CD4-positive, alpha-beta T cell treated with Interleukin-15 for 1 hour (primary cell): ENCODE results near the gene LZTS2.

Source experiments
- DNase-seq: peaks from one replicate; pipeline ENCODE4 v3.0.0-alpha.2; 2020

LZTS2 gene

DNA sequence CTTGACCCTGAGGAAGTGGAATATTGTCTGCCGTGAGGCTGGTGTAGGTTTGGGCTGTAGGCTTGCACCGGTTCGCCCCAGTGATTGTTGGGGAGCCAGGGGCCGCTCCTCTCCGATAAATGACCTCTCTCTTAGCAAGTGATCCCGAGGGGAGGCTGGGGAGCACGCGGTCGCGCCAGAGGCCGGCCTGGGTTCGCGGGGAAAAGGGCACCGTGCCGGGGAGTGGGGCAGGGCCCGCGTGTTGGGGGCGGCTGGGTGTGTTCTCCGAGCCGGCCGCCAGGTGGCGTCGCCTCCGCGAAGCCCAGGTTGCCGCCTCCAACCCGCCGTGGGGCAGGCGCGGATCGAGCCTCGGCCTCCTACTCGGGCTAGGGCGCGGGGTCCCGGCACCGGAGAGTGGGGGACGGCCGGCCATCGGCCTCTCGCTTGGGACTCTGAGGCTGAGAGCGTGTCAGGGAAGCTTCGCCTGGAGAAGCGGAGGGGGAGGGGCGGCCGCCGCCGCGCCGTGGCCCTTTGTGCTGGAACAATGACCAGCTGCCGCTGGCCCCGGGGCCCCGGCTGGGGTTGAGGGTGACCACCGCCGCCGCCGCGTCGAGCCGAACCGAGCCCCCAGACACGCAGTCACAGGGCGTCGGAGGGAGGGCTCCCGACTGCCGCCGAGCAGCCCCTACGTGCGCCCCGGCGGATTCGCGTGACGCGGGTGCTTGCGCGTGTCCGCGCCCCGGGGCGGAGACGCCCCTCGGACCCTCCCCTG lies 442 bp upstream of the LZTS2 start:
- DNase-seq, result peak; percentile 76

DNA sequence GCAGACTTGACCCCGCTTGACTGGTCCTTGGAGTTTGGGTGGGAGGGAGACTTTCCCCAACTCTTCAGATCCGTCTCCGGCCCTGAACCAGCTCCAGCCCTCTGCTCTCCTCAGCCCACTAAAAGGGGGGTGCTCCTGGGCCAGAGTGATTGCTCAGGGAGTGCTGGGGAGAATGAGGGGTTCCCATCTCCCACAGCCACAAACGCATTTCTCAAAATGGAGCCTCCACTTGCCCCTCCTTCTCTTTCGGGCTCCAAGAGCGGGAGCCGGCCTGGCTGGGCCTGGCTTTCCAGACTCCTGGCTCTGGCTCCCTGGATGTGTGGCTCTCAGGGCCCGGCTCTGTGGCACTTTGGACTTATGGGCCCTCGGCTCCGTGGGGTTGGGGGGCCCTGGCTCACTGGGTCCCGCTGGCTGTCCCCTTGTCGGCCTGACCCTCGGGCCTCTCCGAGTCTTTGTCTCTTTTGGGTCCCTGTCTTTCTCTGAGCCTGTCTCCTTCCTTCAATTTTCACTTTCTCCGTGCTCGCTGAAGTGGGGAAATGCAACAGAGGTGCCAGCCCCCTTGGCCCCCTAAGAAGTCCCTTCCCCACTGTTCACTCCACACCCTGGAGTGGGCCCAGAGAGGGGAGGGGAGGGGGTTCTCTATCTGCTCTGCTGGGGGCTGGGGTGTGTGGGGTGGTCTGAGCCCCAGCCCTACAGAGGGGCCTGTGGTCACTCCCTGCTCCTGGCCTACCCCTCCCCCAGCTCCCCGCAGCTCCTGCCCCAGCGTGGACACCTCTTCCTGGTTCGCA lies 713 bp downstream of the LZTS2 start:
- no peak for DNase-seq

- no peak for DNase-seq
Observed at GRCh38 chr10:101000915-101001658, 1.5 kb downstream of the LZTS2 start.

DNA sequence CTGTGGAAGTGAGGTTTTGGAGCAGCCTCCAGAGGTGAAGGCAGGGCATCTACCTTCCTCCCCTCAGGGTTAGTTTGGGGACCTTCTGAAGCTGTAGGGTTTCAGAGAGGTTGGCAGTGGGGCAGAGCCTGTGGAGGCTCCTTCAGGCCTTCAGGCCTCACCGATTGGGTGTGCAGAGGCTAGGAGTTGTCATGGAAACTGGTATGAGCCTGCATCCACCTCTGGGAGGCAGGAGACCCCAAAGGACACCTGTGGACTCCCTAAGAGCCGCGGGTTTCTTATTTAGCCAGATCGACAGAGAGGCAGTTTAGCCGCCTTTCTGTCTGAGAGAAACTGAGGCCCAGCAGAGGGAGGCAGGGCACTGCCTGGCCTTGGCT lies 2.0 kb downstream of the LZTS2 start:
- no peak for DNase-seq

GRCh38 chr10:101002456-101002855 lies 2.8 kb downstream of the LZTS2 start:
- no peak for DNase-seq

GRCh38 chr10:101003639-101004206 lies 4.1 kb downstream of the LZTS2 start:
- no peak for DNase-seq

- DNase-seq, result no peak
Observed at GRCh38 chr10:101005361-101005760, 5.8 kb downstream of the LZTS2 start.

- no peak for DNase-seq
Observed at GRCh38 chr10:101005869-101006567, 6.4 kb downstream of the LZTS2 start.

GRCh38 chr10:101006593-101007098 lies 7.0 kb downstream of the LZTS2 start:
- DNase-seq, result no peak

DNA sequence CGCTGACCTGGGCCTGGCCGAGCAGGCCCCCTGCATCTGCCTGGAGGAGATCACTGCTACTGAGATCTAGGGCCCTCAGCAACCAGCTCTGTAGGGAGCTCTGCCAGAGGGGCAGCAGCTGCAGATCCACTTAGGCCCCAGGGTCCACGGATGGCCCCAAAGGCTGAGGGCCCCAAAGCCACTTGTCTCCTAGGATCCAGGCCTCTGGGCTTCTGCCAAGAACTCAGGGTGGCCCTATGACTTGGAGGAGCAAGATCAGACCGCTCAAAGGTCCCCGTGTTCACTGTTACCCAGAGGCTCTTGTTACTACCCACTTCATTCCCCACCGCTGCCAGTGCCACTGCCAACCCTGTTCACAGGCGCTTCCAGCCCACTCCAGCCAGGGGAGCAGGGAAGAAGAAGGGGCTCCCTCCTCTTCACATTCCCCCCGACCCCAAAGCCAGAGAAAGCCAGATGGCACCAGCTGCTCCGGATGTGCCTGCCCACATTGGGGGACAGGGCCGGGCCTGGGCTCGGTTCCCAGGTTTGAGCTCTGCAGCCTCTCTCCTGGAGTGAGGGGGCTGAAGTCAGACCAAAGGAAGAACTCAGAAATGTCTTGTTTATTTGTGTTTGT lies 7.6 kb downstream of the LZTS2 start:
- DNase-seq, result no peak

DNA sequence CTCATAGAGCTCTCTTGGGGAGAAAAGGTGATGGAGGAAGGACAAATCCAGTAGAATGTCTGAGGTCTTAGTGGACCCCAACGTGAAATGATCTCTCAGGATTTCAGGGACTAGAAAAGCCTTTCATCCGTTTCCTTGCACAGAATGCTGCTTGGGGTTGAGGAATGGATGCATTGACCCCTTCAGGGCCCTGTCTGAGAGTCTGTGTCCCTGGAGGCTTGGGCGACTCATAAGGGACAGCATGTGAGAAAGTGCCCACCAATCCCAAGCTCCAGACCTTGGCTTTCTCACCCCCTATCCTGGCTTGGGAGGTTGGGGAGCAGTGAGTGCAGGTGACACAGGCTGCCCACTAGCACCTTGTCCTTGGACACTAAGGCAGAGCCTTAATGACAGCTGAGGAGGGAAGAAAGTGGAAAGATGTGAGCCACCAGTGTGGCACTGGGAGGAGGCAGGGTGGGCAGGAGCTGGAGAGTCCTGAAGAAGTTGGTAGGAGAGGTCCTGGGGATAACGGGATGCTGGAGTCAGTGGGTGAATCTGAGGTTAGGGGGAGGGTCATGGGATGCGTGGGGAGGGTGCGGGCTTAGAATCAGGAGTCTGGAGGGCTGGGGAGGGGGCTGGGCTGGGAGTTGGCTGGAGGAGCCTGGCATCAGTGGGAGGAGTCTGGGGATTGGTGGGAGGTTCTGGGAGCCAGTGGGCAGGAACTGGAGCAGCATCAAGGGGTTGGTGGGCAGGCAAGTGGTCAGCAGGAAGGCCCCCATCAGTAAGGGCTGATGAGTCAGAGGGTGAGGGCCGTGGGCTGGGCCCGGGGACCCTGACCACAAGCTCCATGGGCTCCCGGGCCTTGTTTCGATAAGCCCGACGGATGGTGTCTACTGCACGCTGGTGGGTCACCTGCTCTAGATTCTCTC lies 8.6 kb downstream of the LZTS2 start:
- DNase-seq, result no peak

DNA sequence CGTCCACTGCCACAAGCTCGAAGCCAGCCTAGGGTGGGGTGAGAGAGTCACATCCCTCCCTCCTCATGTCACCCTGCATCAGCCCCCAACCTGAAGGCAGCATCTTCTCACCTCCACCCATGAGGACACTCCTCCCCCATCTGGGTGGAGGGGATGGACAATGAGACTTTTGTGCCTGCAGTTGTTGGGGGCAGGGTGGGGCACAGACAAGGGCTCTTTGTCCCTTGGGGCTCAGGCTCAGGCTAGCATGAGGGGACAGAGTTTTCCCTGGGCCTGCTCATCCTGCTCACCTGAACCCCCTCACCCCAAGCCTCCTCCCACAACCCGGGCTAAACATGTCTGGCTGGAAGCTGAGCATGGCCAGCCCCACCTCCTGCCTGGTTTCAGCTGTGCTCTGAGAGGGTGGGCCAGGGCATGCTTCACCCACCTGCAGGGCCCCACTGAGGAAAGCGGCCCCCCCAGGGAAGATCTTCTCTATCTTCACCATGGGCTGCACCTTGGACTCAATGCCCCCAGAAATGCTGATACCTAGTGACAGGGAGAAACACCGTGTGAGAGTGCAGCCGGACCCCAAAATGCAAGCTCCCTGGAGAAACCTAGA lies 9.3 kb downstream of the LZTS2 start:
- DNase-seq, result no peak

- no peak for DNase-seq
Observed at GRCh38 chr10:101010329-101010728, 10.7 kb downstream of the LZTS2 start.

DNA sequence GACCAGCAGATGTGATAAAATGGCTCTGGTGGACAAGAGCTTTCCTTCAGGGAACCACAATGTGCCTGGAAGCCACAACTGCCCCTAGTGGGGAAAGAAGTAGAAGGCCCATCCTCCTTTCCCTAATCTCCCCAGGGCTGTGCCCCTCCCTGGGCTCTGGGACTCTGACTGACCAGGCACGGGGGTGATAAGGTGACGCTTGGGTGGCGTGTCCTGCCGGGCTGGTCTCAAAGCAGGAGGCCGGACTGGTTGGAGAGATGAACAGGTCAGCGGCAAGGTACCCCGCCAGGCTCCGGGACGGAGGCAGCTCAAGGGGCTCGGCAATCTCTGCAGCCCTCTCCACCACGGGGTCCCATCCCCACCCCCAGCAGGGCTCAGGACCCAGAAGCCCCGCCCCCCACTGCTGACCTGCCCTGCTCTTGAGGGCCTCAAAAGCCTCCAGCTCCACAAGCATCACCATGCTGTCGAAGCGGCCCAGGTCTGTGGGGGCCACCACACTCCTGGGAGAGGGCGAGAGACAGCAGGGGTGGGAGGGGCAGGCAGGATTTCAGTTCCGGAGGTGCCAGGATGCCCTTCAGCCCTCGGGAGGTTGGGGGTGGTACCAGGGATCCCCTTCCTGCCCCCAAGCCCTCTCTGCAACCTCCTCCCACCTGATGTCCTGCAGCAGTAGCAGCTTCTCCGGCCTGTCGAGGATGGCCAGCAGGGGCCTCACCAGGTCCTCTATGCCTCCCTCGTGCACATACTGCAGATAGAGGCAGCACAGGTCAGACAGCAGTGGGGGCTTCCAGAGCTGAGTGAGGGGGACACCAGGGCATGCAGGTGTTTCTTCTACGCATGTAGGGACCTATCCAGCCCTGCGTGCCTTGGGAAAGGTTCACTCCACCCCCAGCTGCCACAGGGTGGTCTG lies 12.2 kb downstream of the LZTS2 start:
- no peak for DNase-seq

GRCh38 chr10:101012525-101013364 lies 13.1 kb downstream of the LZTS2 start:
- DNase-seq, result peak; percentile 78

GRCh38 chr10:101013365-101013825 lies 13.8 kb downstream of the LZTS2 start:
- DNase-seq, result no peak

DNA sequence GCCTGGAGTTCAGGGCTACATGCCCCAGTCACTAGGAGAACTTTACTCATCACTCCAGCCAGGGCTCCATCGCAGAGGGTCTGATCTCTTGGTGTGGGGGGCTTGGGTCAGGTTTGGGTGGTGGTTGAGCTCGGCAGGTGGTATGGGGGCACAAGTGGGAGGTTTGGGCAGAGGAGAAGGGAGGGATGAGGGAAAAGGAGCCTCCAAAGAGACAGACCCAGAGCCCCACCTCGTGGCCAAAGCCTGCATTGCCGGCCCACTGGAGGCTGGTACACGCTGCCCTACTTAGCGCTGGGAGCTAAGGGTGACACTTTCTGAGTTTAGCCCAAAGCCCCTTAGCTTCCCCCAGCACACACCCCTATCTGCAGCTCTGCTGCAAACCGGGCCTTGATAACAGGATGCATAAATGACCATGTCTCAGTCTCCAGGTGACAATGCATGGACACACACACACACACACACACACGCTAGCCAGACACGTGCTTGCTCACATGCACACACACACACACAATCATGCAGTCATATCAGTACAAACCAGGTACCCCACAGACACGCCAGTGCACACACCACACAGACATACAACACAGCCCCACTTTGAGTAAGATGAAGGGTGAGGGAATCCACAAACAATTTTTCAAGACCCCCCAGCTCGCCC lies 14.7 kb downstream of the LZTS2 start:
- DNase-seq, result peak; percentile 63
